GM19328 (cell line): ENCODE data around the gene LAMA2.

Experiments used
- ATAC-seq: cut with Tn5 transposase; IDR thresholded peaks from one replicate; pipeline ENCODE4 v1.9.1; 2021; ENCODE audit warnings: mild to moderate bottlenecking, moderate library complexity; ENCODE audit not compliant: unreplicated experiment

The LAMA2 gene

DNA sequence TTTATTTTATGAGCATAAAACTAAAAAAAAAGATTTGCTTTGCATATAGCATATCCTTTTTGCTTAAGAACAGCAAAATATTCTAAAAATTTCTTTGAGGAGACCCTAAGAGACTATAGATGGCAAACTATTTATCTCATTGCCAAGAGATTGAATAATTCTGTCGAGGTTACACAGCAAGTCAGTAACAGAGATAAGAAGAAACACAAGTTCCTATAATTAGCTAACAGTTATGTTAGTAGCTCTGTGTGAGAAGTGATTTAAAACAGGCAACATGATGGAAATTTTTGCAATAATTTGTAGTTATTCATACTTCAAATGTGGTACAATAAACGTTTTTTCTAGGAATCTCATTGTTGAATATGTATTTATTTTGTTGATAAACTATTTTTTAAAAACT lies 9.1 kb downstream of the LAMA2 start:
- no peak for ATAC-seq

DNA sequence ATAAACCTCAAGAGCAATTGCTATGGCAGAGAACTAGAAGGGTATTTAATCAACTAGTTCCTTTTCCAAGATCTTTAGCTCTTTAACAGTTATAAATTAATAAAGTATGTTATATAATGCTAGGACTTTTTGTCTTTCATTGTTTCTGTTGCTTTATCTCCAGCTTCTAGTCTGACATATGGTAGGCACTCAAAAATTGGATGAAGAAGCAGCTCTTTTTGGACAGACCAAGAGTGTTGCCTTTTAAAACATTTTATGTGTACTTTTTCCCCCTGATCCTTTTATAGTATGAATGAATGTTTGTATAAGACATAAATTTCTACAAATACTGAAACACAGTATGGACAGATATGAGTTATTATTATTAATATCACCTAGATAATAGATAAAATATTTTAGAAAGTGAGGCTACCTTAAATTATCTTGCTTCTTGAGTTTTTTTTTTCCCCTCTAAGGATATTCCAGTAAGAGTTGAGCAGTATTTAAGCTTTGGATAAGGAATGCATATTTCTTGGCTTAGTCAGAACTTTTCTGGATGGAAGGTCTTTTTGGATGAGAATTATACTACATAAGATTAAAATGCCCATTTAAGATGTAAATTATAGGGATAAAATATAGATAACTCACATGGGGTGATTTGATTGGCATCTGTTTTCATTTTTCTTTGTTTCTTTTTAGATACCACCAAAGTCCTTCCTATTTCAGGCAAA lies 16.6 kb downstream of the LAMA2 start:
- ATAC-seq, result no peak

DNA sequence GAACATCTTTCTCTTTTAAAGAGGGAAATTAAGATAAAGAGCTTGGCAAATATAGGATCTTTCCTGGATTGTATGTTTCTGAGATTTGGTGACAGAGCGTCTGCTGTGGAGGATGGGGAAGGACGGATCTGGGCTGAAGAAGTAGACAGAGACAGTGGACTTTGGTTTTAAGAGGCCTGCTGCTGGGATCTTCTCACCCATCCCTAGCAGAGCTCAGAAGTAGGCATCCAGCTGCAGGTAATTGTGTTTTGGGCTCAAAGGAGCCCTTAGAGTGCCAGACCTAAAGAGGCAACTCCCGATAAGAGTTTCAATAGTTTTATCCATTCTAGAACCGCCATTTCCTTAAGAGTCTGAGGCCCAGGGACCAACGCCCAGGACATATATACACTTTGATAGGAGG lies 20.8 kb downstream of the LAMA2 start:
- no peak for ATAC-seq

DNA sequence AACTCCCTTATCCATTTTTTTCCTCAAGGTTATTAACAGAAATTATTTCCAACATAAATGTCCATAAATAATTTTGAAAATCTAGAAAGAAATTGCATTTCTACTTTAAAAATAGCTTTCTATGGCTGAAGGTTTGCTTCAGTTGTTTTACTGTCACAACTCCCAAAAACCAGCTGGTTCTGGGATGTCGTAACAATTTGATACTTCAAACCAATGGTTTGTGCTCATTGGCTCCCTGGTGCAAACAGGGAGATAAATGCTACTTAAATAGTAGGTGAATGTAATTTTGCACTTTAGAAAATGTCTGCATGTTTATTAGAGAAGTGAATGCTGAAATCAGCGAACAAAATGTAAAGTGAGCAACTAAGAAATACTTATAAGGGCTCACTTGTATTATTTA lies 31.1 kb downstream of the LAMA2 start:
- ATAC-seq, result no peak

DNA sequence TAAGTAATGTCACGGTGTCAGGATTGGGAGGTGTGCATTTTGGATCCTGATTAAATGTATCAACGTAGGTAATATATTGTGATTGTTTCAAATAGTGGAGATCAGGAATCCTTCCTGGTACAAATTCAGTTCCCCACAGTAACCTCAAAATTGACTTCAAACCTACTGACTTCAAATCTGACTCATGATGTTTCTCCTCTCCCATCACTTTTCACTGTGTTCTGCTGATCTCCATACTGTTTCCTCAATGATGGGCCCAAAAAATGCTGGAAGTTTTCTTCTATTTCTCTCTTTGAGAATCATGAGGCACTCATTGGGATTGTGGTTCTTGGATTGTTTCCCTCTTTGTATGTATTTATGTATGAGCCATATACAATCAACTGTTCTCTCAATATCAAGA lies 35.9 kb downstream of the LAMA2 start:
- ATAC-seq, result no peak

DNA sequence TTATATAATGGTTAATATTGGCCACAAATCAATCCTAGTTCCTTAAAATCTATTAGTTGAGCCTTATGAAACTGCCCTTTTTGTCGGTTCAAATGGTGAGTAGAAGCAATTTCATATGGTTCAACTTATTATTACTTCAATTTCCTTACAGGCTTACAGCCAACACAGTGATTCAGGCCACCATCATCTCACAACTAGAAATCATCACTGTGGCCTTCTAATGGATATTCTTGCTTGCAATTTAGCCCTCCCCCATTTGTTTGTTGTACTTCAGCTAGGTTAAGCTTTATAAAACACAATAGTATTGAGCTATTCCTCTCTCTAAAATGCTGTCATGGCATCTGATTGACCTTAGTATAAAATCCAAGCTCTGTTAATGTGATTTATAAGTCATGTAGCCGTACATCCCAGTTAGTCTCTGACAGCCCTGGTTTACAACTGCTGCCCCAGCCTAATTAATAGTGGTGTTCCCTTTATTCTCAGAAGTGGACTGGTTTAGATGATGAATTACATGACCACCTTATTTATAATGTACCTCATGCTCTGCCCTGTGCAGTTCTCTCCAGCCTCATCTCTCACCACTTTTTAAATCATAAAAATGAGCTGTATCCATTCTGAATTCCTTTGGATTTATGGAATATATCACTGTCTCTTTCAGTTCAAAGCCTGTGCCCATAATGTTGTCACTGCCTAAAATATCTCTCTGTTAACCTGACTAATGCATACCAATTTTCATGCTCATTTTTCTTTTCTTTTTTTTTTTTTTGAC lies 36.7 kb downstream of the LAMA2 start:
- no peak for ATAC-seq

DNA sequence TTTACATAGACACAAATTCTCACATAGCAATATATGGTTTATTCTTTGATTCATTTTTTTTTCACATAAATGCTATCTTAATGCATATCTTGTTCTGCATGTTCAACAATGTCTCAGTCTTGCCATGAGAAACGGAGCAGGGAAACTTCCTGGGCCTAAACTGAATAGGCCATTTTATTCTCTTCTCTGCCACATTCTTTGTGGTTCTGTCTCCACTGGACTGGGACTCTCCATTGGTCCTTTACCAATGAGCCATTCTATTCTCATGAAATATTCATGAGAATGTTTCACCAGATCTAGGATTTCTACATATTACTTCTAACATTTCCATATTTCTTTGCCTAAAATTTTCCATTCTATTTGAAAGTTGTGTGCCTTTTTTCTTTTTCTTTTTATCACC lies 42.8 kb downstream of the LAMA2 start:
- ATAC-seq, result no peak

DNA sequence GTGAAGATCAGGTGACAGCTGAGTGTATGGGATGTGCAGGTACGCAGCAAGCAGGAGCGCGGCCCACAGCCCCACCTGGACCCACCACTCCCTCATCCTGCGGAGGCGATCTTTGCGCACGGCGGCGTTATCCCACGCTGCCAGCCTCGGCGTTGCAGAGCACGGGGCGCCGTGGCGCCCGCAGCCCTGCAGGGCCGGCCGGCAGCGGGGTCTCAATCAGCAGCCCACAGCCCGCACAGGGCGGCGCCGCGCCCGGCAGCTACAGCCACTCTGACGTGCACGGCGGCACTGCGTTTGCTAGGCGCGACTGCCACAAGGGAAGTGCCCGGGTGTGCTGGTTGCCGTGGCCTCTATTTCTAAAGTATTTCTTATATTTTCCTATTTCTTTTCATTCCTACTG lies 46.9 kb downstream of the LAMA2 start:
- ATAC-seq, result no peak

DNA sequence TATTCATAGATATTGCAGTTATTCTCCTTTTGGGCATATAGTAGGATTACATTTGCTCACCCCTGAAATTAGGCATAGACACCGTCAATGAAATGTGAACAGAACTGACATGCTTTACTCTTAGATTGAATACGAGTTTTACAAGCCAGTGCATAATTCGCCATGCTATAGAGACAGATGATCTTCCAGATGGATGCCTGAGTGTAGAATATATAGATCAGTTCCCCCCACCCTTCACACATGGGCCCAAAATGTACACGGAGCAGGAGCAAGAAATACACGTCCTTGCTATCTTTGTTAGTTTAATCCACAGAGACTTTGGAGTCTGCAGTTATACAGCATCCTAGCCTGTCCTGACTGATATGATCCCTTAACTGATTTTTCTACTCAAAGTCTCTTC lies 47.4 kb downstream of the LAMA2 start:
- ATAC-seq, result no peak

DNA sequence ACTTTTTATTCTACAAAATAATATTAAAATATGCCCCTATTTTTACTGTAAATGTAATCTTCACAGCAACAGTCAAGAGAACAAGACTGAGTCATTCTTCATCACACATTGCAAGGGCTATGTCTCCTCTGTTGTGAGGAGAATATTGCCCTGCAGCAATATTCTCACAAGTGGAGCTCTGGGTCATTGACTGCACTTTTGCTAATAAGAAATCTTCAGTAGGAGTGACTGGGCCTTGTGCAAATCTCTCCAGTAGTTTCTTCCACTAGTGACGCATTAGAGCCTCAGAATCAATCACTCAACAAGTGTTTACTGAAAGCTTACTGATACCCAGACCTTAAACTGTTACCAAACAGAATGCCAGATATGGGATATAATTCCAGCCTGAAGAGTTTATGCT lies 49.1 kb downstream of the LAMA2 start:
- ATAC-seq, result no peak

DNA sequence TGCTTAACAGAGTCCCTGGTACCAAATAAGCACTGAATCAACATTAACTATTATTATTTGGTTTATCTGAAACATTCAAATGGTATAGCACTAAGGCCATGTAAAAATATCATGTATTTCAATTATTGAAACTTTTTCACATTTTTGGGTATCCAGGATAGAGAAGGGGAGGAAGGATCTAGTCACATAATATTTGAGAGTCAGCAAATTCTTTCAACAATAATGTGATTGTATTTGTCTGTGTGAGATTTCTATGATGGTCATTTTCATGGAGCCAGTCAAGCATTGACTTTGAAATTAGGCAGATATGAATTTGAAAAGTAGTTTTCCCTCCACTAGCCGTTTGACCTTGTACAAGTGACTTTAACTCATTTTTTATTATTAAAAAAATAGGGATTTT lies 67.9 kb downstream of the LAMA2 start:
- no peak for ATAC-seq

DNA sequence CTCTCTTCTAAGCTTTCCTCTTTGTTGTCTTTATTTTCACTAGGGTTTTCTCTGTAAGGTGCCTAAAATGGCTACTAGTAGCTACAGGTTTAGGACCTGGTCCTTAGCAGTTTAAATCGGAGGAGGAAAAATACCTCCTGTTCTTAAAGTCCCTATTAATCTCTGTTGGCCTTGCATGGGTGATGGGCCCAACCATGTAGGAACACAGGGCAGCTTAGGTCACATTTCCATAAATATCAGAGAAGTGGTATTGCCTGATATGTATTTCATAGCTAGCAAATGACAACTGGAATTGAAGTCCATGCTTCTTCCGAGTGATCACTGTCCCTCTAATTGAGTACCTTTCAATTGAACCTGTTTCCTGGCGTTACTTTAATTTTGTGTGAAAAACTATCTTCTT lies 70.0 kb downstream of the LAMA2 start:
- ATAC-seq, result no peak

DNA sequence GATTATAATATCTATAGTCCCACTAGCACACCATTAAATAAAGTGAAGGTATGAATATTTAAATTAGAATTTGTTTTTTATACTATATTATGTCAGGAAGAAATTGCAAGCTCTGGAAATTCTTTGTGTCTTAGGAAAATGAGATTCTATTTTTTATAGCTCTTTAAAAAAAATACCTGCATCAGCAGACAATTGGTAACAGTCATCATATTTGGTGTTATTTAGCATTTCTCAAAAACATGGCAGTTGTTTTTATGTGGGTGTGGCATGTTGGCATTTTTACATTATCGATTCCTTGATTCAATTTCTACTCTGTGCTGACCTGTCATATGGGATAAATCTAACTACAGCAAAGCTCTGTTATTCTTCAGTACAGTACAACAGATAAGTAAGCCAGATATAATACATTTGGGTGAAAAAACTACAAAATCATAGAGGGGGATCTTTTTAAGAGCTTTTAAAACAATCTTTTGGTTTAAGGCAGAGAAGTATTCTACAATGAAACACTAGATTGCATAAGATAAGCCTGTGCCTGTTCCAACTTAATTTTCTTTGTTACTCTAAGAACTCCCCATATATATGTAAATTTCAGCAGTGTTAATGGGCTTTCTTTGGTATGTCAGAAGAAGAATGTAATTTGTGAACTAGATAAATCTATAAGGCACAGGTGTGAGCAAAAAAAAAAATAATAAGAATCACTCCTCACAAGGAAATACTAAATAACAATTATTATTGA lies 71.5 kb downstream of the LAMA2 start:
- ATAC-seq, result no peak

DNA sequence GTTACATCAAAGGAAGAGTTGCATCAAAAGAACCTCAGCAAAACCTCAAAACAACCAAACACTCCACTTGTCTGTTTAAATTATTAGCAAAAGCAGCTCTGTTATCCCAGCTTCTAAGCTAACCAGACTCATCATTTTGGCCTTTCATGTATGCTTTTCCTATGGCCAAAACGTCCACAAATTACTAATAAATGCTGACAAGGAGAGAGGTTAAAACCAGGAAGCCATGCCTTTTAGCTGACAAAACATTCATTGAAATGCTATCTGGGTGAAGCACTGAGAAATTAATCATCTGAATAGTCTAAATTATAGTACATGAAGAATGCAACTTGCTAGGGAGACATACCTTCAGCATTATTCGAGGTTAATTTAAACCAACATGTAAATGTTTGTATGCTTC lies 80.6 kb downstream of the LAMA2 start:
- ATAC-seq, result no peak

DNA sequence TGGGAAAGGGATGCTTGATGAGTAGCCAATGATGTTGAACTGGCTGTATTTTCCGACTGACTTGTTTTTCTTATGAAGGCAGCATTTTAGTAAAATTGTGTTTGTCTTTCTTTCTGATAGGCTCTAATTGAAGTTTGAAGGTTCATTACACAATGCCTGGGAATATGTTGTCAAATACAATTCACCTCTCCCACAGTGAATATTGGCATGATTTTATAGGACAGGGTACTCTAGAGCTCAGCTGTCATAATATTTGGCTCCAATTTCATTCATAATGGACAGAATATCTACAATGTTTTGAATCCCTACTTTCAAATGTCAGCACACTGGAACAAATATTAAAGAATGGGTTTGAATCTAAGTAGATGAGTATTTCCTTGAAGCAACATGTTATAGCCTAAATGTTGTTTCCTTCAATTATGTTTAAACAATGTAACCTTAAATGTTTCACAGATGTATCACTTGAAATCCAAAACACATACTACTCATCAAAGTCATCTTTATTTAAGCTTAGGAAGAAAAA lies 81.4 kb downstream of the LAMA2 start:
- no peak for ATAC-seq

DNA sequence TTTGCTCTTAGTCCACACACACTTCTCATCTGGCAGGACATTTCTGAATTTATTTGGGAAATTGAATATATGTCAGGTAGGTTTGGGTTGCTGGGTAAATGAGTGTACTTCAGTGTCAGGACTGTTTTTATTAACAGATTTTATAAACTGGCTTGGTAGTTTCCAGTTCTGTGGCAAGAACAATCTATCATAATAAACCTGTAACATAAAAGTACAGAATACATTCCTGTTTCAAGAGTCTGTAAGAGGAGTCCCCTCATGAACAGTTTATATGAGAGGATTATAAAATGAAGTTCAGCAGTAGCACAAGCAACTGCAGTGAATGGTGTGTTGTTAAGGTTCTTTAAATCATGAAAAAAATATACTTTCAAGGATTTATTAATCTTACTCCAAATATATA lies 81.8 kb downstream of the LAMA2 start:
- no peak for ATAC-seq

DNA sequence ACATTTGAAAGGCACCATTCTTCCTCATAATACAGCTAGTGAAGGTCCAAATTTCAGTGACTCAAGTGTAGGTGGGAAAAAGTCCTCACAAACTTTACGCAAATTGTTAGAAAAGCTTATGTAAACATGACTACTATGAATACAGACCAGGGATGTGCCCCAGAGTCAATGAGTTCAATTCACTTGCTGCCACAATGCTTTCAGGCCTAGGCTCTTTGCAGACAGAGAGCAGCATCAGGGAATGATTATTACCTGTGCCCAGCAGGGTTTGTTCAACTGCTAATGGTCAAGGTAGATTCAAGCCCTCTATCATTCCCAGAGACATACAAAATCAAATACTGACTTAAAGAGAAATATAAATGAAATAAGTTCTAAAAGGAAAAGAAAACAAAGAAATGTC lies 84.0 kb downstream of the LAMA2 start:
- no peak for ATAC-seq

DNA sequence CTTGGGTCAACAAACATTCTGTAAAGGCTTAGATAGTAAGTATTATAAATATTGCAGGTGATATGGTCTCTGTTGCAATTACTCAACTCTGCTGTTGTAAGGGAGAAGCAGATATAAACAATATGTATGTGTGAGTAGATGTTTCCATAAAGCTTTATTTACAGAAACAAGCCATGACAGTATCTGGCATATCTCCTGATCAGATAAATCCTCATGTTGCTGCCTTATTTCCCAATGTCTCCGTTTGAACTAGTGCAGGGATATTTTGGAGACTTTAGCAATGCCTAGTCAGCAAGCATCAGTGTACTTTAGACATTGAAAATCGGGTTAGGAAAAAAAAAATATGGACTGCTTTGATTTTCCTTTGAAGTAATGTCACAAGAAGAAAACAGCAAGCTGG lies 96.1 kb downstream of the LAMA2 start:
- ATAC-seq, result no peak

DNA sequence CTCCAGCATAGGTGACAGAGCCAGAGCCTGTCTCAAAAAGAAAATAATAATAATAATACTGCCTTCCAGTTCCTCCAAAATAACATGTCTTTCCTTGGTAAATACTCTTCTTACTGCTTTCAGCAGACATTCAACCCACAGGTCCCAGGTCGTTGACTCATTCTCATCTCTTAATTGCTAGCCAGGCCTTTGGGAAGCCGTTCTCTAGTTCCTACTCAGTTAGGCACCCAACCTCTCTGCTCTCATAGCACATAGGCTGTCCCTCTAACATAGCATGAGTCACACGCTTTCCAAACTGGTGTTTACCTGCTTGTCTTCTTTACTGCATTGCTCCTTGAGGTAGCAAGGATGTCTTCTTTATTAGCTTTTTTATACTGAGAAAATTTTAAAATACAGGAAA lies 98.8 kb downstream of the LAMA2 start:
- no peak for ATAC-seq

DNA sequence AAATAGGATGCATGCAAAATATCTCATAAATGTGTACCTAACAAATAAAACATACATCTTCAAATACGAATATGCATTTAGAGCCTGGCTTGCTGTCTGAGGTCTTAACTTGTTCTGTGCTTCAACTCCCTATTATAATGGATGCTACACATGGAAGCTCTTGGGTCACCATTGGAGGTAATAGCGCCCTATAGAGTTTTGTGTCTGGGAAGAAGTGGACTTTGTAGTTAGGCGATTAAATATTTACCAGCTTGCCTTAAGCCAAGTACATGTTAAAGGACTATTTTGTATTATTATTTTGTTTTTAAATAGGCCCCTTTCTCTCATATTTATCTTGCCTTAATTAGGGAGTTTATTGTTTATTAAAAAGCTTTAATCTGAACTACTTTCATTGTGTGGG lies 107.4 kb downstream of the LAMA2 start:
- ATAC-seq, result no peak

DNA sequence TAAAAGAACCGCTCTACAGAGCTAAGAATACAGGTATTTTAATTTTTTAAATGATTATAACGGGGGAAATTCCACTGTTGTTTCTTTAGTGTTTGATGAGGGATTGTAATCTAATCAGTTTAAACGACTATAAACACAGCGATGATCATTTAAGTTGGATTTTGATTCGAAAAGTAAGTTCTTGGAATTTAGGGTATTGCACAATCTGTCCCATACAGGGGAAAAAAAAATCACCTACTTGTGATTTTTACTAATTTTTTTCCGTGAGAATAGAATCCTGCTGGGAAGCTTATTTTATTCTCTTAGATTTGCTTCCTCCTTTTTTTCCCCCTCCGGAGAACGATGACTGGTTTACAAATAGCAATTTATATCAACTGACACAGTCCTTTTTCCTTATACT lies 108.0 kb downstream of the LAMA2 start:
- ATAC-seq, result no peak

DNA sequence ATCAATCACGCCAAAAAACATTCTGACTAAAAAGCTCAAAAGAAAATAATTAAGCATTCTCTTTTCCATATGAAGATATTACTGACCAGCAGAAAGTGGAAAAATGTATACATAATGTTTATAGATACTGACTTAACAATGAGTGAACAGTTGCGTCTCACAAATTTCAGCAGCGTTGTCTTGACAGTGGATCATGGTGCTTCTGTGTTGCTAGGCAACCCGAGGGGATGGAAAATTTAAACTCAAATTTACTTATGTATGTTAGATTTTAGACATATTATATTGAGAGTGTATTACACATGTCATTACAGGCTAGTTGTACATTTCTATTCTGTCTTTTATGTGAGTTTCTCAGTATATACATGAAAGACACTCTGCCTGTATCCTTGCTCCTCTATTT lies 110.2 kb downstream of the LAMA2 start:
- no peak for ATAC-seq
